Non-pigmented ciliary epithelial cell (primary cell): ENCODE data around the gene SLC7A8.
A peak's percentile ranks its signal among the peaks of the same experiment; 100 is the strongest.
"Not testable (repeated sequence)": the region's sequence is repeated elsewhere in the genome, so short reads cannot be mapped to it uniquely, and the experiment has no call there.

Experiments used
- DNase-seq: peaks from one replicate; pipeline ENCODE4 v3.0.0-alpha.2; 2010; ENCODE audit warnings: low read depth

SLC7A8 gene

GRCh38 chr14:23183479-23183878 is at the start of gene SLC7A8:
Gene SLC7A8 (minus strand): TSS chr14:23183660. CDS start chr14:23182914, 746 bp downstream.
- no peak for DNase-seq

GRCh38 chr14:23232241-23232808 is 48.9 kb upstream of the SLC7A8 start:
- DNase-seq, result not testable (repeated sequence)

GRCh38 chr14:23228812-23229211 is 45.4 kb upstream of the SLC7A8 start:
- no peak for DNase-seq

GRCh38 chr14:23227566-23227965 is 44.1 kb upstream of the SLC7A8 start:
- no peak for DNase-seq

GRCh38 chr14:23224958-23225357 is 41.5 kb upstream of the SLC7A8 start:
- DNase-seq, result not testable (repeated sequence)

- no peak for DNase-seq
Measured at GRCh38 chr14:23219075-23219474, 35.6 kb upstream of the SLC7A8 start.

GRCh38 chr14:23217032-23218020 is 33.9 kb upstream of the SLC7A8 start:
- no peak for DNase-seq

- no peak for DNase-seq
Measured at GRCh38 chr14:23215421-23215820, 32.0 kb upstream of the SLC7A8 start.

GRCh38 chr14:23209651-23210423 is 26.4 kb upstream of the SLC7A8 start:
- DNase-seq, result peak; percentile 28

GRCh38 chr14:23208324-23208723 is 24.9 kb upstream of the SLC7A8 start:
- no peak for DNase-seq

GRCh38 chr14:23207146-23207540 is 23.7 kb upstream of the SLC7A8 start:
- DNase-seq, result no peak

- no peak for DNase-seq
Measured at GRCh38 chr14:23206422-23207145, 23.1 kb upstream of the SLC7A8 start.

GRCh38 chr14:23202001-23202400 is 18.5 kb upstream of the SLC7A8 start:
- DNase-seq, result no peak

- not testable (repeated sequence) for DNase-seq
Measured at GRCh38 chr14:23199141-23199540, 15.7 kb upstream of the SLC7A8 start.

- DNase-seq, result not testable (repeated sequence)
Measured at GRCh38 chr14:23196487-23196886, 13.0 kb upstream of the SLC7A8 start.

GRCh38 chr14:23195552-23196101 is 12.2 kb upstream of the SLC7A8 start:
- DNase-seq, result no peak

GRCh38 chr14:23193432-23193831 is 10.0 kb upstream of the SLC7A8 start:
- no peak for DNase-seq

- DNase-seq, result no peak
Measured at GRCh38 chr14:23187925-23188324, 4.5 kb upstream of the SLC7A8 start.

- no peak for DNase-seq
Measured at GRCh38 chr14:23186913-23187654, 3.6 kb upstream of the SLC7A8 start.

- no peak for DNase-seq
Measured at GRCh38 chr14:23185063-23185462, 1.6 kb upstream of the SLC7A8 start.

GRCh38 chr14:23183158-23183470 is 346 bp downstream of the SLC7A8 start:
- DNase-seq, result no peak
